PC-9 (cell line): ENCODE measurements around the gene CLBA1. TPM values are rescaled to one million over a fixed set of nuclear protein-coding genes. Genes with fewer than 3 reads are reported as not detected.

Experiments used
- BruUV-seq: library from RNA; stranded (reverse); fragments of 400-500 nt; replicated peaks from 2 replicates; lab custom pipeline; 2021; lab: Mats Ljungman, UMichigan
- CTCF ChIA-PET: fragments of 300-600 bp; sonication (Branson Sonifier 250); formaldehyde crosslinking; loops from one replicate; lab custom pipeline; 2022; ENCODE audit warnings: antibody characterized with exemption; lab: Charles Lee
- POLR2A ChIA-PET: fragments of 300-600 bp; sonication (Branson Sonifier 250); formaldehyde crosslinking; loops from one replicate; lab custom pipeline; 2022; ENCODE audit warnings: antibody characterized with exemption; ENCODE audit not compliant: unreplicated experiment; lab: Charles Lee
- DNase-seq, 2 experiments: peaks; one replicate each; pipeline versions ENCODE4 v3.0.0 to v3.0.0-alpha.2; 2015 to 2022; ENCODE audit warnings: mixed read lengths in 1 of 2
- H2AFZ ChIP-seq: fragments of 200-600 bp; sonication (generic); 2 replicates; pipeline ENCODE4 v1.8.1; 2017; ENCODE audit warnings: antibody characterized with exemption
- H3F3A ChIP-seq: fragments of 200-600 bp; sonication (generic); 2 replicates; pipeline ENCODE4 v1.8.1; 2017; ENCODE audit warnings: antibody characterized with exemption, mild to moderate bottlenecking, low read depth; ENCODE audit not compliant: insufficient read depth
- H3K27ac ChIP-seq: fragments of 200-600 bp; sonication (generic); 2 replicates; pipeline ENCODE4 v1.6.1; 2016; ENCODE audit warnings: mixed run types
- H3K27me3 ChIP-seq: fragments of 200-600 bp; sonication (generic); 2 replicates; pipeline ENCODE4 v1.6.1; 2016; ENCODE audit warnings: low read depth, mixed run types; ENCODE audit not compliant: insufficient read depth
- H3K36me3 ChIP-seq: fragments of 200-600 bp; sonication (generic); 2 replicates; pipeline ENCODE4 v1.6.1; 2016; ENCODE audit warnings: low read depth, mixed run types
- H3K4me1 ChIP-seq: fragments of 200-600 bp; sonication (generic); replicated peaks from 2 replicates; pipeline ENCODE4 v1.6.1; 2016; ENCODE audit warnings: mixed run types; ENCODE audit not compliant: insufficient read depth
- H3K4me2 ChIP-seq: fragments of 200-600 bp; sonication (generic); 2 replicates; pipeline ENCODE4 v1.6.1; 2017; ENCODE audit warnings: mixed run types
- H3K4me3 ChIP-seq: fragments of 200-600 bp; sonication (generic); 2 replicates; pipeline ENCODE4 v1.6.1; 2016; ENCODE audit warnings: mixed run types
- H3K79me2 ChIP-seq: fragments of 200-600 bp; sonication (generic); 2 replicates; pipeline ENCODE4 v1.6.1; 2017; ENCODE audit warnings: low read depth, mixed run types
- H3K9me2 ChIP-seq: fragments of 200-600 bp; sonication (generic); 2 replicates; pipeline ENCODE4 v1.8.1; 2017; ENCODE audit warnings: mild to moderate bottlenecking; ENCODE audit not compliant: insufficient read depth
- H3K9me3 ChIP-seq: fragments of 200-600 bp; sonication (generic); 2 replicates; pipeline ENCODE4 v1.8.1; 2016; ENCODE audit warnings: low read depth; ENCODE audit not compliant: insufficient read depth
- H4K20me1 ChIP-seq: fragments of 200-600 bp; sonication (generic); 2 replicates; pipeline ENCODE4 v1.8.1; 2017; ENCODE audit not compliant: insufficient read depth
- CTCF ChIP-seq: fragments of 200-600 bp; sonication (generic); conservative IDR thresholded peaks from 2 replicates; pipeline ENCODE4 v1.6.1; 2017; ENCODE audit warnings: mixed run types, antibody characterized with exemption, mild to moderate bottlenecking, moderate library complexity
- EZH2 ChIP-seq: fragments of 200-600 bp; sonication (generic); IDR thresholded peaks from 2 replicates; pipeline ENCODE4 v1.8.0; 2017; ENCODE audit warnings: antibody characterized with exemption, low read depth
- intact Hi-C: fragments of 100-400 bp; cut with micrococcal nuclease; formaldehyde crosslinking; loops from one replicate; pipeline ENCODE4 v1.10.0; 2022; ENCODE audit not compliant: unreplicated experiment
- total RNA-seq: library from RNA; stranded (reverse); gene quantifications from 2 replicates; pipeline ENCODE4 v1.2.3, GENCODE V29; 2021

CLBA1 gene
- total RNA-seq, 1 experiment from 2014 or later = 12.6 TPM

- no peaks in the 10 kb centered on the region for H3K9me3 ChIP-seq
- H3K36me3 ChIP-seq = peaks cover 4% of the 10 kb centered on the region; the same call in 1 of the 2 replicates
- peak overlapping the region; percentile 32; the same call in 1 of the 2 replicates for H2AFZ ChIP-seq
- H3K79me2 ChIP-seq = peaks cover 56% of the 10 kb centered on the region
- H3K4me2 ChIP-seq = peak overlapping the region; percentile 96
- peak in 1 of 2 experiments; percentile 43 for DNase-seq
- no peaks in the 10 kb centered on the region for H3K27me3 ChIP-seq
- CTCF ChIA-PET = interaction anchor here (0.6 kb wide), 1 partner anchor 22 kb away, joined by 3 read pairs; no protein-coding TSS in a partner anchor
- H3K9me2 ChIP-seq = no peaks in the 10 kb centered on the region
- peak overlapping the region; percentile 86 for H3K4me3 ChIP-seq
- intact Hi-C loops = loop anchor here (1.0 to 2.0 kb wide), 2 partner anchors 11 to 49 kb away; no protein-coding TSS in a partner anchor
- no peak; the same call in 1 of the 2 replicates for TF ChIP-seq CTCF
- no peak for TF ChIP-seq EZH2
- peak overlapping the region; percentile 95 for H3K27ac ChIP-seq
- BruUV-seq = TSS peak; percentile 82
- peaks cover 62% of the 10 kb centered on the region for H3F3A ChIP-seq
- H4K20me1 ChIP-seq = peaks cover 16% of the 10 kb centered on the region; the same call in 1 of the 2 replicates
- POLR2A ChIA-PET = interaction anchor here (0.7 kb wide), 2 partner anchors 20 to 45 kb away, joined by 3 to 5 read pairs; no protein-coding TSS in a partner anchor
- H3K4me1 ChIP-seq = peaks cover 75% of the 10 kb centered on the region
Observed at GRCh38 chr14:105021656-105022275, 36.2 kb downstream of the CLBA1 start.

GRCh38 chr14:105022276-105022670 is 36.7 kb downstream of the CLBA1 start:
- H3K4me1 ChIP-seq = peaks cover 75% of the 10 kb centered on the region
- ChIA-PET POLR2A (no interaction called here), CTCF (interaction anchor here (0.6 kb wide), 1 partner anchor 21 kb away, joined by 3 read pairs; no protein-coding TSS in a partner anchor)
- peaks cover 4% of the 10 kb centered on the region; the same call in 1 of the 2 replicates for H3K36me3 ChIP-seq
- no peak overlapping the region for H2AFZ ChIP-seq
- H4K20me1 ChIP-seq = peaks cover 12% of the 10 kb centered on the region; the same call in 1 of the 2 replicates
- H3K4me3 ChIP-seq = peak overlapping the region; percentile 86; the same call in 1 of the 2 replicates
- peak in 1 of 2 experiments; percentile 44 for DNase-seq
- no peaks in the 10 kb centered on the region for H3K9me3 ChIP-seq
- intact Hi-C loops = no loop called here
- H3K27ac ChIP-seq = peak overlapping the region; percentile 95
- BruUV-seq = no TSS peak
- H3K9me2 ChIP-seq = no peaks in the 10 kb centered on the region
- H3K4me2 ChIP-seq = peak overlapping the region; percentile 96
- H3K27me3 ChIP-seq = no peaks in the 10 kb centered on the region
- no peak for TF ChIP-seq EZH2
- H3F3A ChIP-seq = peaks cover 67% of the 10 kb centered on the region
- peaks cover 51% of the 10 kb centered on the region for H3K79me2 ChIP-seq

- no peaks in the 10 kb centered on the region for H3K9me2 ChIP-seq
- peaks cover 42% of the 10 kb centered on the region for H3K79me2 ChIP-seq
- H3K4me3 ChIP-seq = no peak overlapping the region; the same call in 1 of the 2 replicates
- H3K27ac ChIP-seq = peak overlapping the region; percentile 95
- TF ChIP-seq CTCF (no peak), EZH2 (no peak)
- CTCF ChIA-PET = interaction anchor here (0.5 kb wide), 1 partner anchor 47 kb away, joined by 4 read pairs; no protein-coding TSS in a partner anchor
- peaks cover 3% of the 10 kb centered on the region; the same call in 1 of the 2 replicates for H4K20me1 ChIP-seq
- POLR2A ChIA-PET = no interaction called here
- no peaks in the 10 kb centered on the region for H3K27me3 ChIP-seq
- BruUV-seq = no TSS peak
- peaks cover 75% of the 10 kb centered on the region for H3K4me1 ChIP-seq
- intact Hi-C loops = no loop called here
- no peaks in the 10 kb centered on the region for H3K9me3 ChIP-seq
- H3K4me2 ChIP-seq = peak overlapping the region; percentile 96
- no peak overlapping the region for H2AFZ ChIP-seq
- no peak for DNase-seq
- H3F3A ChIP-seq = peaks cover 65% of the 10 kb centered on the region
- peaks cover 4% of the 10 kb centered on the region; the same call in 1 of the 2 replicates for H3K36me3 ChIP-seq
Observed at GRCh38 chr14:105023144-105023543, 37.6 kb downstream of the CLBA1 start.
